GM12878 (cell line): Measurements from ENCODE around the gene ALG11. TPM values are rescaled to one million over a fixed set of nuclear protein-coding genes. Genes with fewer than 3 reads are reported as not detected.

ENCODE experiments used
- ATAC-seq: fragments of 200-7000 bp; cut with Tn5 transposase; 3 replicates; pipeline ENCODE4 v1.9.1; 2020; ENCODE audit warnings: mild to moderate bottlenecking, moderate library complexity
- BruUV-seq: library from RNA; stranded (reverse); fragments of 400-500 nt; replicated peaks from 2 replicates; lab custom pipeline; 2021; lab: Mats Ljungman, UMichigan
- CTCF ChIA-PET: fragments of 300-600 bp; sonication (Branson Sonifier 250); formaldehyde crosslinking; extraction: SDS; loops from one replicate; lab custom pipeline; 2021; ENCODE audit warnings: inconsistent platforms; lab: Yijun Ruan, JAX
- POLR2A ChIA-PET: fragments of 350-600 bp; formaldehyde crosslinking; extraction: SDS; loops from one replicate; lab custom pipeline; 2021; ENCODE audit warnings: inconsistent platforms; lab: Charles Lee
- RAD21 ChIA-PET: fragments of 300-600 bp; sonication (Branson Sonifier 250); formaldehyde crosslinking; loops from one replicate; lab custom pipeline; 2023; ENCODE audit warnings: antibody characterized with exemption; ENCODE audit not compliant: unreplicated experiment; lab: Charles Lee
- SMC1A ChIA-PET: fragments of 300-600 bp; sonication (Branson Sonifier 250); formaldehyde crosslinking; loops from one replicate; lab custom pipeline; 2023; ENCODE audit not compliant: unreplicated experiment, uncharacterized antibody; lab: Charles Lee
- DNase-seq: peaks from one replicate; pipeline ENCODE4 v3.0.0-alpha.2; 2011; ENCODE audit warnings: low read depth, low spot score
- FAIRE-seq: peaks from 3 replicates; lab custom pipeline; 2011; peaks lifted over from hg19 to GRCh38; lab: Jason Lieb, UNC
- H2AFZ ChIP-seq: 2 replicates; pipeline ENCODE4 v1.6.0; 2011; ENCODE audit warnings: low read depth, low read length, control low read depth; ENCODE audit not compliant: control insufficient read depth
- H3K27ac ChIP-seq: 2 replicates; pipeline ENCODE4 v1.5.1; 2011; ENCODE audit warnings: control low read depth; ENCODE audit not compliant: control insufficient read depth, insufficient read depth
- H3K27me3 ChIP-seq, 2 experiments: replicated peaks in 1 of 2; 2 replicates each; pipeline versions ENCODE4 v1.6.0 to v1.6.1; 2011; ENCODE audit warnings: low read length in 1 of 2; ENCODE audit not compliant: control insufficient read depth in 2 of 2, insufficient read depth in 2 of 2
- H3K36me3 ChIP-seq, 2 experiments: 2 replicates each; pipeline ENCODE4 v1.5.1; 2011; ENCODE audit warnings: low read length in 1 of 2; ENCODE audit not compliant: control insufficient read depth in 2 of 2, insufficient read depth in 2 of 2
- H3K4me1 ChIP-seq: 2 replicates; pipeline ENCODE4 v1.6.1; 2011; ENCODE audit warnings: mild to moderate bottlenecking, low read length, moderate library complexity, mixed read lengths; ENCODE audit not compliant: control insufficient read depth, insufficient read depth
- H3K4me2 ChIP-seq: 2 replicates; pipeline ENCODE4 v1.6.0; 2011; ENCODE audit warnings: control low read depth; ENCODE audit not compliant: control insufficient read depth, insufficient read depth
- H3K4me3 ChIP-seq: fragments of 200-600 bp; sonication (generic); 2 replicates; pipeline ENCODE4 v1.5.1; 2016
- H3K79me2 ChIP-seq: 2 replicates; pipeline ENCODE4 v1.6.0; 2011; ENCODE audit warnings: low read length; ENCODE audit not compliant: control insufficient read depth, insufficient read depth
- H3K9ac ChIP-seq: 2 replicates; pipeline ENCODE4 v1.8.0; 2011; ENCODE audit warnings: low read length, control low read depth, mixed read lengths; ENCODE audit not compliant: control insufficient read depth, insufficient read depth
- H3K9me3 ChIP-seq: replicated peaks from 3 replicates; pipeline ENCODE4 v1.5.1; 2011; ENCODE audit warnings: mild to moderate bottlenecking, low read length; ENCODE audit not compliant: control insufficient read depth, insufficient read depth
- H4K20me1 ChIP-seq: 2 replicates; pipeline ENCODE4 v1.6.0; 2011; ENCODE audit not compliant: control insufficient read depth, insufficient read depth
- CBX5 ChIP-seq: sonication (generic); IDR thresholded peaks from 2 replicates; pipeline ENCODE4 v1.6.1; 2016; ENCODE audit warnings: low read depth, moderate library complexity, mild to moderate bottlenecking, inconsistent platforms
- CHD4 ChIP-seq: fragments of 200-600 bp; sonication (generic); IDR thresholded peaks from 2 replicates; pipeline ENCODE4 v1.6.1; 2016; ENCODE audit warnings: mild to moderate bottlenecking
- PBX3 ChIP-seq: IDR thresholded peaks from 2 replicates; pipeline ENCODE4 v1.6.1; 2011; ENCODE audit warnings: mild to moderate bottlenecking, low read depth, low read length, moderate library complexity; ENCODE audit not compliant: insufficient replicate concordance
- SRF ChIP-seq, 2 experiments: IDR thresholded peaks; 2 replicates each; pipeline ENCODE4 v1.6.1; 2011; ENCODE audit warnings: low read depth in 2 of 2, low read length in 2 of 2, mild to moderate bottlenecking in 1 of 2, moderate library complexity in 1 of 2
- in situ Hi-C: fragments of 300-500 bp; cut with MboI; formaldehyde crosslinking; loops from 9 replicates; pipeline ENCODE4 v1.14.3; 2018; ENCODE audit warnings: mixed read lengths
- intact Hi-C: fragments of 100-400 bp; cut with micrococcal nuclease; formaldehyde crosslinking; loops from one replicate; pipeline ENCODE4 v1.14.2; 2022; ENCODE audit not compliant: unreplicated experiment
- polyA plus RNA-seq, 11 experiments: library from polyadenylated mRNA; depleted of rRNA in 4 of 11; unstranded in 6 of 11; stranded (reverse) in 5 of 11; fragments of >200 nt; fragmentation: Nextera tagmentation in 4 of 11; fragmentation: Illumina TruSeq in 1 of 11; extraction: Ambion mirVana in 4 of 11; extraction: Trizol in 1 of 11; gene quantifications; 1 replicate in 1 of 11; 2 replicates in 10 of 11; pipeline versions ENCODE4 v1.2.1 to v1.2.3, GENCODE V29; 2011 to 2016; ENCODE audit warnings: inconsistent platforms in 2 of 11, missing spikeins in 2 of 11, low read depth in 1 of 11
- total RNA-seq, 4 experiments: library from RNA; depleted of rRNA in 3 of 4; stranded (reverse); fragments of >200 nt in 3 of 4; fragmentation: Illumina TruSeq in 1 of 4; extraction: Trizol in 1 of 4; gene quantifications; 2 replicates each; pipeline versions ENCODE4 v1.2.1 to v1.2.3, GENCODE V29; 2013 to 2021

The ALG11 gene
- total and polyA plus RNA-seq, 10 of the 15 experiments (the other 5 are each of a cell fraction or from before 2014, with no cell fraction given) = 8.4 to 27.7 (median 15.6) TPM

DNA sequence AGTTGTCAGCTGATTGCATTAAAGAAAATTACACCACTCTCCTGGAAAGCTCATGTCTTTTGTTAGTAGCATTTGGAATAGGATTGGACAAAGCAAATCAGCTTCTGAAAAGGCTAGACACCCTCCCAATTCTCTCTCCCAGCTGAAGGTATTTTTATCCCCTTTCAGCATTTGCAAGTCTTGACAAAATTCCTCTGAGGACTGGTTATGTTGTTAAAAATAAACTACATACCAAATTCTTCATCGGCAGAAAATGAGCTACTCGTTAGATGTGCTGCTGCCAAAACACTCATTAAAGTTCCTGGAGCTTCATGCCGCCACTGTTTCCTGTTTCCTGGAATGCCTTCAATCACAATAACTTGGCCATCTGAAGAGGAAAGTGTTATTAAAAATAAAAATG lies 49.4 kb downstream of the ALG11 start (continued):
- TF ChIP-seq PBX3 = no peak

DNA sequence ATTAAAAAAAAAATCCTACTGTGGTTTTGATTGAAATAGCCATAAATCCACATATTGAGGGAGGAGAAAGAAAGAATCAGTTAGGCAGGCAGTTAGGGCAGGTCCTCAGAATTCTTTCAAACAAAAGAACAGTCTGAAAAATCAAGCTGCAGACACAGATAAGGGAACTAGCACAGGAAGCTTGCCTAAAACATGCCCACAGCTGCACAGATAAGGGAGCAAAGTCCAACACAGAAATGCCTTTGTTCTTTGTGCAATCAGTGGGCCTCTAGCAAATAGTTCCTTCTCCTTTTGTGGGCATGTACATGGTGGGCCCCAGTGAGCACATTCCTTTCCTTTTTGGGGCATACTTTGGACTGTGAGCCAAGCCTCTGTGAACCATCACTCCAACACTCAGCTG lies 55.0 kb downstream of the ALG11 start:
- Histone ChIP-seq H3K9me3 (peaks cover 4% of the 10 kb centered on the region; the same call in 2 of the 3 replicates), H3K79me2 (no peaks in the 10 kb centered on the region), H4K20me1 (no peaks in the 10 kb centered on the region), H3K4me3 (no peak overlapping the region), H3K4me1 (no peaks in the 10 kb centered on the region), H3K36me3 (no peaks in the 10 kb centered on the region), H3K4me2 (no peak overlapping the region), H3K9ac (no peak overlapping the region), H2AFZ (no peak overlapping the region), H3K27me3 (no peaks in the 10 kb centered on the region), H3K27ac (no peak overlapping the region)
- FAIRE-seq = no peak
- no TSS peak for BruUV-seq
- no peak for DNase-seq
- in situ Hi-C loops = no loop called here
- ChIA-PET POLR2A (interaction anchor here (0.6 kb wide), 1 partner anchor 228 kb away, joined by 3 read pairs; no protein-coding TSS in a partner anchor), RAD21 (no interaction called here), CTCF (interaction anchor here (0.6 kb wide), 1 partner anchor 166 kb away, joined by 3 read pairs; no protein-coding TSS in a partner anchor), SMC1A (interaction anchor here (1.0 kb wide), 1 partner anchor 16 kb away, joined by 3 read pairs; no protein-coding TSS in a partner anchor)
- no peak for ATAC-seq
- intact Hi-C loops = no loop called here
- TF ChIP-seq CHD4 (no peak), SRF (IDR thresholded peaks at IDR 0.05; ENCODE audit: low read depth in 2 of 2, low read length in 2 of 2) (no peak), CBX5 (peak; percentile 96)
